HepG2 (cell line): ENCODE data around the gene PRICKLE3. TPM values are rescaled to one million over a fixed set of nuclear protein-coding genes. Genes with fewer than 3 reads are reported as not detected.

ENCODE experiments used
- ADNP ChIP-seq: sonication (generic); formaldehyde crosslinking; IDR thresholded peaks from 2 replicates; pipeline ENCODE4 v1.4.0; 2020; ENCODE audit warnings: missing genetic modification reagents
- AHDC1 ChIP-seq: sonication (generic); formaldehyde crosslinking; IDR thresholded peaks from 2 replicates; pipeline ENCODE4 v1.5.1; 2020; ENCODE audit warnings: mild to moderate bottlenecking, missing genetic modification reagents, borderline replicate concordance
- ATF1 ChIP-seq: IDR thresholded peaks from 2 replicates; pipeline ENCODE4 v1.6.1; 2016; ENCODE audit warnings: mild to moderate bottlenecking, control low read depth
- HINFP ChIP-seq: sonication (generic); formaldehyde crosslinking; IDR thresholded peaks from 2 replicates; pipeline ENCODE4 v1.4.0; 2020; ENCODE audit warnings: low read depth, mild to moderate bottlenecking, missing genetic modification reagents
- KDM3A ChIP-seq: IDR thresholded peaks from 2 replicates; pipeline ENCODE4 v1.6.1; 2018; ENCODE audit warnings: low read depth, missing compliant biosample characterization
- NR3C1 ChIP-seq: sonication (generic); formaldehyde crosslinking; IDR thresholded peaks from 2 replicates; pipeline ENCODE4 v1.4.0; 2020; ENCODE audit warnings: missing genetic modification reagents
- TCF7 ChIP-seq: sonication (generic); IDR thresholded peaks from 2 replicates; pipeline ENCODE4 v1.6.1; 2016; ENCODE audit warnings: antibody characterized with exemption, low read depth
- TFAP4 ChIP-seq: sonication (generic); IDR thresholded peaks from 2 replicates; pipeline ENCODE4 v1.6.1; 2016; ENCODE audit warnings: low read depth, borderline replicate concordance
- ZHX1 ChIP-seq: sonication (generic); formaldehyde crosslinking; IDR thresholded peaks from 2 replicates; pipeline ENCODE4 v1.8.1; 2022; ENCODE audit warnings: low read depth, mild to moderate bottlenecking, missing genetic modification reagents
- ZSCAN20 ChIP-seq: sonication (generic); formaldehyde crosslinking; IDR thresholded peaks from 2 replicates; pipeline ENCODE4 v1.4.0; 2020; ENCODE audit warnings: missing genetic modification reagents, mild to moderate bottlenecking, borderline replicate concordance
- ZUFSP ChIP-seq: sonication (generic); formaldehyde crosslinking; IDR thresholded peaks from 2 replicates; pipeline ENCODE4 v1.9.0; 2021; ENCODE audit warnings: missing genetic modification reagents, mild to moderate bottlenecking, borderline replicate concordance
- polyA plus RNA-seq, 8 experiments: library from polyadenylated mRNA; depleted of rRNA in 3 of 8; stranded (reverse) in 7 of 8; unstranded in 1 of 8; fragments of >200 nt; fragmentation: Illumina TruSeq in 4 of 8; extraction: Trizol in 4 of 8; gene quantifications; 2 replicates each; pipeline versions ENCODE4 v1.2.1 to v1.2.3, GENCODE V29; 2011 to 2016; ENCODE audit warnings: low read depth in 4 of 8, missing spikeins in 1 of 8, mixed read lengths in 1 of 8; ENCODE audit not compliant: insufficient read depth in 1 of 8
- total RNA-seq, 5 experiments: library from RNA; depleted of rRNA; stranded (reverse); fragments of >200 nt; fragmentation: Illumina TruSeq; extraction: Trizol; gene quantifications; 2 replicates each; pipeline ENCODE4 v1.2.3, GENCODE V29; 2016; ENCODE audit warnings: low read depth in 1 of 5

PRICKLE3 gene
- total and polyA plus RNA-seq, 2 of the 13 experiments (the other 11 are each of a cell fraction or from before 2014, with no cell fraction given) = 2.6 TPM

GRCh38 chrX:49186125-49187027 lies at the start of gene PRICKLE3 (continued):
- no peak for TF ChIP-seq HINFP (CRISPR knock-in tag)
- no peak for TF ChIP-seq AHDC1 (CRISPR knock-in tag)
- TF ChIP-seq ZSCAN20 (CRISPR knock-in tag) = no peak
- TF ChIP-seq ZHX1 (CRISPR knock-in tag) = no peak
- TF ChIP-seq NR3C1 (CRISPR knock-in tag) = no peak
- no peak for TF ChIP-seq TCF7
- no peak for TF ChIP-seq ADNP
- TF ChIP-seq KDM3A (CRISPR knock-in tag) = 0 out of 2 replicates have a peak, but pooled peaks have one; percentile 35
- no peak for TF ChIP-seq ATF1 (CRISPR knock-in tag)
- TF ChIP-seq ZUFSP = no peak
- 0 out of 2 replicates have a peak, but pooled peaks have one; percentile 26 for TF ChIP-seq TFAP4
